GM23338 (cell line): Measurements from ENCODE around the gene PDE4B. TPM values are rescaled to one million over a fixed set of nuclear protein-coding genes. Genes with fewer than 3 reads are reported as not detected.

Experiments used
- ATAC-seq: fragments of 200-7000 bp; cut with Tn5 transposase; 3 replicates; pipeline ENCODE4 v1.9.1; 2020
- DNase-seq: peaks from one replicate; pipeline ENCODE4 v3.0.0-alpha.2; 2015; ENCODE audit warnings: low spot score
- H2AFZ ChIP-seq: fragments of 200-600 bp; sonication (generic); 2 replicates; pipeline ENCODE4 v1.8.0; 2016; ENCODE audit warnings: antibody characterized with exemption, mild to moderate bottlenecking, moderate library complexity
- H3F3A ChIP-seq: fragments of 200-600 bp; sonication (generic); replicated peaks from 2 replicates; pipeline ENCODE4 v1.8.0; 2017; ENCODE audit warnings: antibody characterized with exemption, mixed run types, low read depth
- H3K27ac ChIP-seq: fragments of 200-600 bp; sonication (generic); 2 replicates; pipeline ENCODE4 v1.6.1; 2016; ENCODE audit warnings: low read depth
- H3K27me3 ChIP-seq: fragments of 200-600 bp; sonication (generic); 2 replicates; pipeline ENCODE4 v1.8.0; 2016; ENCODE audit warnings: mild to moderate bottlenecking, mixed run types, moderate library complexity; ENCODE audit not compliant: insufficient read depth
- H3K36me3 ChIP-seq: fragments of 200-600 bp; sonication (generic); 2 replicates; pipeline ENCODE4 v1.8.0; 2016; ENCODE audit warnings: mild to moderate bottlenecking; ENCODE audit not compliant: insufficient read depth
- H3K4me1 ChIP-seq: fragments of 200-600 bp; sonication (generic); 2 replicates; pipeline ENCODE4 v1.8.0; 2016; ENCODE audit warnings: mild to moderate bottlenecking, moderate library complexity; ENCODE audit not compliant: insufficient read depth
- H3K4me2 ChIP-seq: fragments of 200-600 bp; sonication (generic); 2 replicates; pipeline ENCODE4 v1.7.1; 2017; ENCODE audit warnings: mixed run types
- H3K4me3 ChIP-seq: fragments of 200-600 bp; sonication (generic); 2 replicates; pipeline ENCODE4 v1.6.1; 2016; ENCODE audit warnings: mixed run types
- H3K79me2 ChIP-seq: fragments of 200-600 bp; sonication (generic); replicated peaks from 2 replicates; pipeline ENCODE4 v1.8.0; 2017; ENCODE audit warnings: mild to moderate bottlenecking; ENCODE audit not compliant: insufficient read depth
- H3K9me2 ChIP-seq: fragments of 200-600 bp; sonication (generic); 2 replicates; pipeline ENCODE4 v1.8.0; 2017; ENCODE audit not compliant: insufficient read depth
- H4K20me1 ChIP-seq: fragments of 200-600 bp; sonication (generic); replicated peaks from 2 replicates; pipeline ENCODE4 v1.8.0; 2017; ENCODE audit warnings: mild to moderate bottlenecking; ENCODE audit not compliant: insufficient read depth
- H3K27ac Mint-ChIP-seq: 2 replicates; pipeline ENCODE4 v1.8.0; 2020; ENCODE audit warnings: inconsistent platforms, mild to moderate bottlenecking, moderate library complexity, mixed read lengths
- H3K27me3 Mint-ChIP-seq: 3 replicates; pipeline ENCODE4 v1.8.0; 2022; ENCODE audit warnings: low read depth, mild to moderate bottlenecking, moderate library complexity, mixed read lengths, inconsistent platforms; ENCODE audit not compliant: insufficient read depth, poor library complexity
- H3K36me3 Mint-ChIP-seq: 3 replicates; pipeline ENCODE4 v1.8.0; 2021; ENCODE audit warnings: low read depth, mild to moderate bottlenecking, inconsistent platforms, moderate library complexity, mixed read lengths
- H3K4me1 Mint-ChIP-seq: 3 replicates; pipeline ENCODE4 v1.8.0; 2020; ENCODE audit warnings: mild to moderate bottlenecking, inconsistent platforms, mixed read lengths
- H3K4me3 Mint-ChIP-seq: 3 replicates; pipeline ENCODE4 v1.8.0; 2021; ENCODE audit warnings: moderate library complexity, mild to moderate bottlenecking, inconsistent platforms, mixed read lengths
- H3K9me3 Mint-ChIP-seq: 3 replicates; pipeline ENCODE4 v1.8.0; 2020; ENCODE audit warnings: moderate library complexity, mild to moderate bottlenecking, inconsistent platforms, mixed read lengths
- CREB1 ChIP-seq: fragments of 250-450 bp; sonication (Bioruptor Pico); IDR thresholded peaks from 2 replicates; pipeline ENCODE4 v1.5.0; 2020; ENCODE audit warnings: low read depth, mild to moderate bottlenecking, moderate library complexity
- EZH2 ChIP-seq: fragments of 200-600 bp; sonication (generic); IDR thresholded peaks from one replicate; pipeline ENCODE4 v1.8.0; 2017; ENCODE audit warnings: antibody characterized with exemption, mild to moderate bottlenecking, low read depth; ENCODE audit not compliant: unreplicated experiment
- EZH2phosphoT487 ChIP-seq: fragments of 200-600 bp; sonication (generic); IDR thresholded peaks from one replicate; pipeline ENCODE4 v1.8.1; 2018; ENCODE audit warnings: antibody characterized with exemption; ENCODE audit not compliant: unreplicated experiment
- JUNB ChIP-seq: IDR thresholded peaks from one replicate; pipeline ENCODE4 v1.6.1; 2016; ENCODE audit warnings: antibody characterized with exemption; ENCODE audit not compliant: unreplicated experiment
- NANOG ChIP-seq: IDR thresholded peaks from 2 replicates; pipeline ENCODE4 v1.6.1; 2016; ENCODE audit warnings: antibody characterized with exemption, borderline replicate concordance
- STAT1 ChIP-seq: IDR thresholded peaks from one replicate; pipeline ENCODE4 v1.6.1; 2016; ENCODE audit warnings: antibody characterized with exemption; ENCODE audit not compliant: unreplicated experiment
- ZNF114 ChIP-seq: fragments of 250-450 bp; sonication (Bioruptor Pico); IDR thresholded peaks from 2 replicates; pipeline ENCODE4 v1.5.0; 2020; ENCODE audit warnings: mild to moderate bottlenecking, moderate library complexity
- polyA plus RNA-seq: library from polyadenylated mRNA; unstranded; fragments of >200 nt; fragmentation: Nextera tagmentation; extraction: Ambion mirVana; gene quantifications from 2 replicates; pipeline ENCODE4 v1.2.1, GENCODE V29; 2016
- total RNA-seq: library from RNA; depleted of rRNA; stranded (reverse); fragments of >200 nt; shearing (Covaris generic); gene quantifications from 2 replicates; pipeline ENCODE4 v1.2.3, GENCODE V29; 2014
- TF ChIP-seq, protein P1 (sequence below): IDR thresholded peaks from one replicate; pipeline ENCODE4 v1.6.1; 2018; ENCODE audit warnings: antibody characterized with exemption; ENCODE audit not compliant: unreplicated experiment
- TF ChIP-seq, protein P2 (sequence below), 2 experiments: fragments of 200-600 bp in 1 of 2; sonication (generic) in 1 of 2; conservative IDR thresholded peaks; 2 replicates each; pipeline versions ENCODE4 v1.5.1 to v1.6.1; 2016 to 2017; ENCODE audit warnings: antibody characterized with exemption in 2 of 2, low read depth in 2 of 2, mild to moderate bottlenecking in 2 of 2, moderate library complexity in 1 of 2
- TF ChIP-seq, protein P3 (sequence below): fragments of 250-450 bp; sonication (Bioruptor Pico); IDR thresholded peaks from 2 replicates; pipeline ENCODE4 v1.5.0; 2020; ENCODE audit warnings: mild to moderate bottlenecking, moderate library complexity

The PDE4B gene
- total and polyA plus RNA-seq, 2 experiments from 2014 or later: 14.0 to 25.6 TPM

DNA sequence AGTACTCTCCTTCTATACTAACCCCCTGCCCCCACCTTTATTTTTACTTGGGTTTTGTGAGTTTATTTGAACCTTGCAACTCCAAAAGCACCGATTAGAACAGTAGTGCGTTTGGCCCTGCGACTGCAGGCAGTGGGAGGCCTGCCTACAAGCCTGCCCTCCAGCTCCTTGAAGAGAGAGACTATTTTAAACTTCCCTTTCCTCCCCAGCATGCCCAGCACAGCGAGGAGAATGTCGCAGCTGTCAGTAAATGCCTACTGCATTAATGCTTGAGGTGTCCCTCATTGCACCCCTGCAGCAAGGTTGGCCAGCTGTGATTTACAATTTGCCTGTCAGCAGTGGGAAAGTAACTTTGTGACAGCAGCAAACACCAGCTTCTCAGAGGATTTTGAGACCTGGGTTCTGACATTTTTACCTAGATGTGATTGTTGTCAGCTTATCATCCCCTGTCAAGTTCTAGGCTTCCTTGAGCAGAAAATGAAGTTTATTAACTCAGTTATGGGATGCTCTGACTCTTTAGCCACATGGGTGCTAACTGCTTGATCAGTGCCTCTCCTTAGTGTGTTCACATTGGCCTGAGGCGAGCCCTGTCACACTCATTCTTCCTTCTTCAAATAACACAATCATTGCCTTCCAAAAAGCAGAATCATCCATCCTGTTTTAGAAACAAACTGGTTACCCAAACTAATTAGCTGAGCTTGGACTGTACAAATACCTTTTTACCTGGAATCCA, 170.6 kb downstream of the PDE4B start:
- Histone ChIP-seq H3K4me3 (no peak overlapping the region), H3K27ac (no peak overlapping the region), H3K4me1 (no peaks in the 10 kb centered on the region), H3K36me3 (no peaks in the 10 kb centered on the region), H3K27me3 (no peaks in the 10 kb centered on the region), H2AFZ (peak overlapping the region; percentile 28; the same call in 1 of the 2 replicates), H3K4me2 (no peak overlapping the region), H4K20me1 (no peaks in the 10 kb centered on the region), H3K79me2 (no peaks in the 10 kb centered on the region), H3K9me2 (no peaks in the 10 kb centered on the region), H3F3A (no peaks in the 10 kb centered on the region)
- TF ChIP-seq EZH2: no peak
- Mint-ChIP-seq H3K27me3 (no peaks in the 10 kb centered on the region), H3K27ac (no peak overlapping the region), H3K36me3 (no peaks in the 10 kb centered on the region), H3K4me1 (no peaks in the 10 kb centered on the region), H3K4me3 (no peak overlapping the region), H3K9me3 (peaks cover 8% of the 10 kb centered on the region; the same call in 2 of the 3 replicates)
- no peak for ATAC-seq
- DNase-seq: no peak

DNA sequence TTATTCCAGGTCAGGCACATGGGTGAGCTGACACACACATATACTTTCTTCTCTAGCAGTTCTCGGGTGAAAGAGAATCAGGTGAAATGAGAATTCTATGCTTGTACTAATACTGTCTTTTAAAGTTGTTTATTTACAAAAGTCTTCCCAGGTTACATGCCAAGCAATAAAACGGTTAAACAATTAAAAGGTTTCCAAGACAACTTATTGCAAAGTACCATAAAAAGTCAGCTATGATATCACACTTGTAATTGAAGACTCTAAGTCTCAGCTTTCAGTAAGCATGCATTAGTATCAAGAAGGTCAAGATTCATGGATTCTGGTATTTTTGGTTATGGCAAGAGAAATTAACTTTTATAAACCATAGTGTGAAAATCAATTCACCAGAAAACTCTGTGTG, 171.4 kb downstream of the PDE4B start:
- H3K27ac Mint-ChIP-seq: no peak overlapping the region
- ATAC-seq: no peak
- Histone ChIP-seq H4K20me1 (no peaks in the 10 kb centered on the region), H3K27me3 (no peaks in the 10 kb centered on the region), H3K36me3 (no peaks in the 10 kb centered on the region), H3K27ac (no peak overlapping the region), H3K4me3 (no peak overlapping the region), H2AFZ (no peak overlapping the region), H3K9me2 (no peaks in the 10 kb centered on the region), H3K4me1 (no peaks in the 10 kb centered on the region), H3K79me2 (no peaks in the 10 kb centered on the region), H3K4me2 (no peak overlapping the region), H3F3A (no peaks in the 10 kb centered on the region)
- H3K36me3 Mint-ChIP-seq: no peaks in the 10 kb centered on the region
- no peaks in the 10 kb centered on the region for H3K27me3 Mint-ChIP-seq
- no peaks in the 10 kb centered on the region for H3K4me1 Mint-ChIP-seq
- no peak overlapping the region for H3K4me3 Mint-ChIP-seq
- peaks cover 8% of the 10 kb centered on the region; the same call in 2 of the 3 replicates for H3K9me3 Mint-ChIP-seq
- no peak for DNase-seq
- no peak for TF ChIP-seq JUNB
- no peak for TF ChIP-seq STAT1
- TF ChIP-seq, protein P1, sequence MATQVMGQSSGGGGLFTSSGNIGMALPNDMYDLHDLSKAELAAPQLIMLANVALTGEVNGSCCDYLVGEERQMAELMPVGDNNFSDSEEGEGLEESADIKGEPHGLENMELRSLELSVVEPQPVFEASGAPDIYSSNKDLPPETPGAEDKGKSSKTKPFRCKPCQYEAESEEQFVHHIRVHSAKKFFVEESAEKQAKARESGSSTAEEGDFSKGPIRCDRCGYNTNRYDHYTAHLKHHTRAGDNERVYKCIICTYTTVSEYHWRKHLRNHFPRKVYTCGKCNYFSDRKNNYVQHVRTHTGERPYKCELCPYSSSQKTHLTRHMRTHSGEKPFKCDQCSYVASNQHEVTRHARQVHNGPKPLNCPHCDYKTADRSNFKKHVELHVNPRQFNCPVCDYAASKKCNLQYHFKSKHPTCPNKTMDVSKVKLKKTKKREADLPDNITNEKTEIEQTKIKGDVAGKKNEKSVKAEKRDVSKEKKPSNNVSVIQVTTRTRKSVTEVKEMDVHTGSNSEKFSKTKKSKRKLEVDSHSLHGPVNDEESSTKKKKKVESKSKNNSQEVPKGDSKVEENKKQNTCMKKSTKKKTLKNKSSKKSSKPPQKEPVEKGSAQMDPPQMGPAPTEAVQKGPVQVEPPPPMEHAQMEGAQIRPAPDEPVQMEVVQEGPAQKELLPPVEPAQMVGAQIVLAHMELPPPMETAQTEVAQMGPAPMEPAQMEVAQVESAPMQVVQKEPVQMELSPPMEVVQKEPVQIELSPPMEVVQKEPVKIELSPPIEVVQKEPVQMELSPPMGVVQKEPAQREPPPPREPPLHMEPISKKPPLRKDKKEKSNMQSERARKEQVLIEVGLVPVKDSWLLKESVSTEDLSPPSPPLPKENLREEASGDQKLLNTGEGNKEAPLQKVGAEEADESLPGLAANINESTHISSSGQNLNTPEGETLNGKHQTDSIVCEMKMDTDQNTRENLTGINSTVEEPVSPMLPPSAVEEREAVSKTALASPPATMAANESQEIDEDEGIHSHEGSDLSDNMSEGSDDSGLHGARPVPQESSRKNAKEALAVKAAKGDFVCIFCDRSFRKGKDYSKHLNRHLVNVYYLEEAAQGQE: no peak
- no peak for TF ChIP-seq NANOG
- TF ChIP-seq, protein P2, sequence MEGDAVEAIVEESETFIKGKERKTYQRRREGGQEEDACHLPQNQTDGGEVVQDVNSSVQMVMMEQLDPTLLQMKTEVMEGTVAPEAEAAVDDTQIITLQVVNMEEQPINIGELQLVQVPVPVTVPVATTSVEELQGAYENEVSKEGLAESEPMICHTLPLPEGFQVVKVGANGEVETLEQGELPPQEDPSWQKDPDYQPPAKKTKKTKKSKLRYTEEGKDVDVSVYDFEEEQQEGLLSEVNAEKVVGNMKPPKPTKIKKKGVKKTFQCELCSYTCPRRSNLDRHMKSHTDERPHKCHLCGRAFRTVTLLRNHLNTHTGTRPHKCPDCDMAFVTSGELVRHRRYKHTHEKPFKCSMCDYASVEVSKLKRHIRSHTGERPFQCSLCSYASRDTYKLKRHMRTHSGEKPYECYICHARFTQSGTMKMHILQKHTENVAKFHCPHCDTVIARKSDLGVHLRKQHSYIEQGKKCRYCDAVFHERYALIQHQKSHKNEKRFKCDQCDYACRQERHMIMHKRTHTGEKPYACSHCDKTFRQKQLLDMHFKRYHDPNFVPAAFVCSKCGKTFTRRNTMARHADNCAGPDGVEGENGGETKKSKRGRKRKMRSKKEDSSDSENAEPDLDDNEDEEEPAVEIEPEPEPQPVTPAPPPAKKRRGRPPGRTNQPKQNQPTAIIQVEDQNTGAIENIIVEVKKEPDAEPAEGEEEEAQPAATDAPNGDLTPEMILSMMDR (conservative IDR thresholded peaks at IDR 0.05; ENCODE audit: low read depth in 2 of 2): no peak
- TF ChIP-seq EZH2phosphoT487: no peak
- no peak for TF ChIP-seq ZNF114 (CRISPR knock-in tag)
- no peak for TF ChIP-seq EZH2
- TF ChIP-seq CREB1 (CRISPR knock-in tag): no peak
- TF ChIP-seq, protein P3, sequence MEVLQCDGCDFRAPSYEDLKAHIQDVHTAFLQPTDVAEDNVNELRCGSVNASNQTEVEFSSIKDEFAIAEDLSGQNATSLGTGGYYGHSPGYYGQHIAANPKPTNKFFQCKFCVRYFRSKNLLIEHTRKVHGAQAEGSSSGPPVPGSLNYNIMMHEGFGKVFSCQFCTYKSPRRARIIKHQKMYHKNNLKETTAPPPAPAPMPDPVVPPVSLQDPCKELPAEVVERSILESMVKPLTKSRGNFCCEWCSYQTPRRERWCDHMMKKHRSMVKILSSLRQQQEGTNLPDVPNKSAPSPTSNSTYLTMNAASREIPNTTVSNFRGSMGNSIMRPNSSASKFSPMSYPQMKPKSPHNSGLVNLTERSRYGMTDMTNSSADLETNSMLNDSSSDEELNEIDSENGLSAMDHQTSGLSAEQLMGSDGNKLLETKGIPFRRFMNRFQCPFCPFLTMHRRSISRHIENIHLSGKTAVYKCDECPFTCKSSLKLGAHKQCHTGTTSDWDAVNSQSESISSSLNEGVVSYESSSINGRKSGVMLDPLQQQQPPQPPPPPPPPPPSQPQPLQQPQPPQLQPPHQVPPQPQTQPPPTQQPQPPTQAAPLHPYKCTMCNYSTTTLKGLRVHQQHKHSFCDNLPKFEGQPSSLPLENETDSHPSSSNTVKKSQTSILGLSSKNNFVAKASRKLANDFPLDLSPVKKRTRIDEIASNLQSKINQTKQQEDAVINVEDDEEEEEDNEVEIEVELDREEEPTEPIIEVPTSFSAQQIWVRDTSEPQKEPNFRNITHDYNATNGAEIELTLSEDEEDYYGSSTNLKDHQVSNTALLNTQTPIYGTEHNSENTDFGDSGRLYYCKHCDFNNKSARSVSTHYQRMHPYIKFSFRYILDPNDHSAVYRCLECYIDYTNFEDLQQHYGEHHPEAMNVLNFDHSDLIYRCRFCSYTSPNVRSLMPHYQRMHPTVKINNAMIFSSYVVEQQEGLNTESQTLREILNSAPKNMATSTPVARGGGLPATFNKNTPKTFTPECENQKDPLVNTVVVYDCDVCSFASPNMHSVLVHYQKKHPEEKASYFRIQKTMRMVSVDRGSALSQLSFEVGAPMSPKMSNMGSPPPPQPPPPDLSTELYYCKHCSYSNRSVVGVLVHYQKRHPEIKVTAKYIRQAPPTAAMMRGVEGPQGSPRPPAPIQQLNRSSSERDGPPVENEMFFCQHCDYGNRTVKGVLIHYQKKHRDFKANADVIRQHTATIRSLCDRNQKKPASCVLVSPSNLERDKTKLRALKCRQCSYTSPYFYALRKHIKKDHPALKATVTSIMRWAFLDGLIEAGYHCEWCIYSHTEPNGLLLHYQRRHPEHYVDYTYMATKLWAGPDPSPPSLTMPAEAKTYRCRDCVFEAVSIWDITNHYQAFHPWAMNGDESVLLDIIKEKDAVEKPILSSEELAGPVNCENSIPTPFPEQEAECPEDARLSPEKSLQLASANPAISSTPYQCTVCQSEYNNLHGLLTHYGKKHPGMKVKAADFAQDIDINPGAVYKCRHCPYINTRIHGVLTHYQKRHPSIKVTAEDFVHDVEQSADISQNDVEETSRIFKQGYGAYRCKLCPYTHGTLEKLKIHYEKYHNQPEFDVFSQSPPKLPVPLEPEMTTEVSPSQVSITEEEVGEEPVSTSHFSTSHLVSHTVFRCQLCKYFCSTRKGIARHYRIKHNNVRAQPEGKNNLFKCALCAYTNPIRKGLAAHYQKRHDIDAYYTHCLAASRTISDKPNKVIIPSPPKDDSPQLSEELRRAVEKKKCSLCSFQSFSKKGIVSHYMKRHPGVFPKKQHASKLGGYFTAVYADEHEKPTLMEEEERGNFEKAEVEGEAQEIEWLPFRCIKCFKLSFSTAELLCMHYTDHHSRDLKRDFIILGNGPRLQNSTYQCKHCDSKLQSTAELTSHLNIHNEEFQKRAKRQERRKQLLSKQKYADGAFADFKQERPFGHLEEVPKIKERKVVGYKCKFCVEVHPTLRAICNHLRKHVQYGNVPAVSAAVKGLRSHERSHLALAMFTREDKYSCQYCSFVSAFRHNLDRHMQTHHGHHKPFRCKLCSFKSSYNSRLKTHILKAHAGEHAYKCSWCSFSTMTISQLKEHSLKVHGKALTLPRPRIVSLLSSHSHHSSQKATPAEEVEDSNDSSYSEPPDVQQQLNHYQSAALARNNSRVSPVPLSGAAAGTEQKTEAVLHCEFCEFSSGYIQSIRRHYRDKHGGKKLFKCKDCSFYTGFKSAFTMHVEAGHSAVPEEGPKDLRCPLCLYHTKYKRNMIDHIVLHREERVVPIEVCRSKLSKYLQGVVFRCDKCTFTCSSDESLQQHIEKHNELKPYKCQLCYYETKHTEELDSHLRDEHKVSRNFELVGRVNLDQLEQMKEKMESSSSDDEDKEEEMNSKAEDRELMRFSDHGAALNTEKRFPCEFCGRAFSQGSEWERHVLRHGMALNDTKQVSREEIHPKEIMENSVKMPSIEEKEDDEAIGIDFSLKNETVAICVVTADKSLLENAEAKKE (CRISPR knock-in tag): no peak
